ENCODE measurements around the gene LZIC.

The LZIC gene

DNA sequence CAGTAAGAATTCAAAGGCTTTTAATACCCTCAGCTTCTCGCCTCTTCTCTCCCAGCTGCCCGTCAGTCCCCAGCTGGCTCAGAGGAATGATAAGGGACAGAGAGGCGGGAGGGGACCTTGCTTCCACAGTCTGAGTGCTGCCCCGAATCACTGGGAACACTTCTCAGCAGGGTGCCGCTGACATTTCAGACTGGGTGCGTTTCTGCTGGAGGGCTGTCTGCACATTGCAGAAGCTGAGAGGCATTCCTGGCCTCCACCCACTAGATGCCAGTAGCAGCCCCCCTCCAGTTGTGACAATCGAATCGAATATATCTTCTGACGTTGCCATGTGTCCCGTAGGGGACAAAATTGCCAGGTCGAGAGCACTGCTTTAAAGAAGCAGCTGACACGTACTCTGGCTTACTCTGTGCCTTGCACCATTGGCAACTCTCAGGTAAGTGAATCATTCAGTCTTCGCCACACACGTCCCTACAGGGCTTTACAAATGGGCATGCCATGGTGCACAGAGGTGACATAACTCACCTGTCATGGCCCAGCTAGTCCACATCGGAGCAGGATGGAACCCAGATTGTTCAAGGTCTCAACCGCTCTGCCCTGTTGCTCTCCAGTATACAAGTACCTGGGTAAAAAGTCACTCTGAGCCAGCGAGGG lies 57.0 kb downstream of the LZIC start:
- DNase-seq (ENCODE audit: low spot score), result no peak

GRCh38 chr1:9884805-9885204 lies 58.4 kb downstream of the LZIC start:
- DNase-seq (ENCODE audit: low spot score), result no peak

DNA sequence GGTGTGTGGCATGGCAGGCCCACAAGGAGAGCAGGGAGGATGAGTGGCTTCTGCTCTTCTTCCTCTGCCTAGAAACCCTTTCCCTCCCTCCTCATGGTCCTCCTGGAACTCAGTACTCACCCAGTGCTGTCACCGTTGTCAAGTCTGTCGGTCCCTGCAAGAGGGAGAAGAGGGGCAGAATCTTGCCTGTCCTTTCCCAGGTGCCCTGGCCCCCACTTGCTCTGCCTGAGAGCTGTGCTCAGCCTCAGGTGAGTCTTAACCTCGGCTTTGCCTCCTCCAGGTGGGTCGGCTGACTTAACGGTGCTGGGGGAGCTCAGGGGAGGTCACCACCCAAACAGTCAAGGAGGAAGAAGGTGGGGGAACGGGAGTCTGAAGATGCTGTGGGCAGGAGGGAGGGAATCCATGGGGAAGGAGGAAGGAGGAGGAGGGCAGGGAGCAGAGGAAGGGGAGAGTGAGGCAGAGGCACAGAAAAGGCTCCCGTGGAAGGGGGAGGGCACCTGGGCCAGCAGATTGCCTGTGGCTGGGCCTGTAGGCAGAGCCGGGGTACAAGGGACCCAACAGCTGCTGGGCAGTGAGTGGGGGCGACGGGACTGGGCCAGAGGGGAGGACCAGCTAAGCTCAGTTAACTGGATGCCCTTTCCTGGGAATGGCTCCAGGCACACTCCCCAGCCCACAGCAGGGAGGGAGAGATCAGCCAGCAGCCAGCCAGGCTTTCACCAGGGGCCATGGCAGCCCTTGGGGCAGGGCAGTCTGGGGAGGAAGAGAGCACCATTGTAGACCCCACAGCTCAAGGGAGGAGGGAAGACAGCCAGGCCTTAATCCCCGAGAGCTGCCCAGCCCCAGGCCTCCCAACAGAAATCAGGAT lies 59.4 kb downstream of the LZIC start:
- DNase-seq (ENCODE audit: low spot score), result no peak

DNA sequence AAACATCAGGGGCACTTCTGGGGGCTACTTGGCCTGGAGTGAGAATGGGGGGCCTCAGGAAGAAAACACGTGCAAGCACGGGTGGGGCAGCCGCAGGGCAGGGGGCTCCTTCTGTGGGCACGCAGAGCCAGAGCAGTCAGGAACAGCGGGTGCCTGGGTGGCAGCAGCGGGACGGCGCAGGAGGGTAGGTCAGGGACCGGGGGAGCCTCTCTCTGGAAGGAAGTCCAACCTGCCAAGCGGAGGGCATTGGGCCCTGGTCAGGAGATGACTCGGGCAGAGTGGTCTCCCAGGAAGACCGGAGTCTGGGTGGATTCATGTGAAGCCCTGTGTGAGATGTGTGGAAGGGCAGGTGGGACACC lies 60.3 kb downstream of the LZIC start:
- DNase-seq (ENCODE audit: low spot score), result no peak

GRCh38 chr1:9882296-9882944 lies 60.8 kb downstream of the LZIC start:
- no peak for DNase-seq (ENCODE audit: low spot score)

GRCh38 chr1:9881838-9882249 lies 61.3 kb downstream of the LZIC start:
- no peak for DNase-seq (ENCODE audit: low spot score)
